HG02840 (cell line): Measurements from ENCODE around the gene NOS2.
"Not testable (repeated sequence)": the region's sequence is repeated elsewhere in the genome, so short reads cannot be mapped to it uniquely, and the experiment has no call there.

Experiments used
- ATAC-seq: cut with Tn5 transposase; IDR thresholded peaks from one replicate; pipeline ENCODE4 v1.9.1; 2021; ENCODE audit warnings: mild to moderate bottlenecking, moderate library complexity, moderate number of reproducible peaks; ENCODE audit not compliant: unreplicated experiment, low FRiP score

NOS2 gene

DNA sequence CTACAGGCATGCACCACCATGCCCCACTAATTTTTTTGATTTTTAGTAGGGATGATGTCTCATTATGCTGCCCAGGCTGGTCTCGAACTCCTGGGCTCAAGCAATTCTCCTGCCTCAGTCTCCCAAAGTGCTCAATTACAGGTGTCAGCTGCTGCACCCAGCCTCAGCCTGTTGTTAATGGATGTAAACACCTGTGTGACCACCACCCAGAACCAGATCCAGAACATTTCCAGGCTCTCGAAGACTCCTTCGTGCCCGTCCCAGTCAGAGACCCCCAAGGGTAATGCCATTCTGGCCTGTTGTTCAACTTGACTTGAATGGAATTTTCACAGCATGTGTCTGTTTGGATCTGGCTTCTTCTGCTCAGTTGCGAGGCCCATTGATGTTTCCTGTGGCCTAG, 59.8 kb downstream of the NOS2 start:
- ATAC-seq: not testable (repeated sequence)

DNA sequence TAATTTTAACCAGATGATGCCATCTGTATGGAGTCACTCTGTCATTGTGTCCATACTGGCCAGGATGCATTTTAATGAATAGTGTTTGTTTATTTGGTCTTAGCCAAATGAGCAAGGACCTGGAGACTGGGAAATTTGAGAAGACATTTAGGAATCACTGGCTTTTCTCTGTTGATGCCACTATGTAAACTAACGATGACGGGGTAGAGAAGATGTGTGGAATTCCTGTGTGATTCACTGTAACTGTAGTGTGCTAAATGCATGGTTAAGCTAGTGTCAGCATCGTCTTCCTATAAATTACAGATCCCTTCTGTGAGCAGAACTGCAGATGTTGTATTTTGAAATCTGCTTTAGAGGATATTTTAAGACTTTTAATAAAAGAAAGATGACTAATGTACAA, 66.6 kb downstream of the NOS2 start:
- no peak for ATAC-seq

DNA sequence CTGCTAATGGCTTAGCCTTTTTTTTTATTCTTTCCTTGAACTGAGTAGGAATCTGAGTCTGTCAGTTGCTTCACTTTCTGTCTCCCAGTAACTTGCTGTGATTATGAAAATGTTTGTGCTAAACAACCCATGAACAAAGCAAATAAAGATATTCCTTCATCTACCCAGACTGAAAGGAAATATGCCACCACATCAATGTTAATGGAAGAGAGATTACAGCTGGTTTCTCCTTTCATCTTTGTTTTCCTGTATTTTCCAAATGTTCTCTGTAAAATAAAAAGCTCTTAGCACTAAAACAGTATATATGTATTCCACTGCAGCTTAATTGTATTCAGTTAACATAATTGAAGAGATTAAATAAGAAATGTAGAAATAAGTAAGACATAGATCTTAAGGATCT, 67.6 kb downstream of the NOS2 start:
- ATAC-seq: not testable (repeated sequence)

DNA sequence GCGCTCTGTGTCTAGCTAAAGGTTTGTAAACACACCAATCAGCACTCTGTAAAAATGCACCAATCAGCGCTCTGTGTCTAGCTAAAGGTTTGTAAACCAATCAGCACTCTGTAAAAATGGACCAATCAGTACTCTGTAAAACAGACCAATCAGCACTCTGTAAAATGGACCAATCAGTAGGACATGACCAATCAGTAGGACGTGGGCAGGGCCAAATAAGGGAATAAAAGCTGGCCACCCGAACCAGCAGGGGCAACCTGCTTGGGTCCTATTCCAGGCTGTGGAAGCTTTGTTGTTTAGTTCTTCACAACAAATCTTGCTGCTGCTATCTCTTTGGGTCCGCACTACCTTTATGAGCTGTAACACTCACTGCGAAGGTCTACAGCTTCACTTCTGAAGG, 74.3 kb downstream of the NOS2 start:
- not testable (repeated sequence) for ATAC-seq

DNA sequence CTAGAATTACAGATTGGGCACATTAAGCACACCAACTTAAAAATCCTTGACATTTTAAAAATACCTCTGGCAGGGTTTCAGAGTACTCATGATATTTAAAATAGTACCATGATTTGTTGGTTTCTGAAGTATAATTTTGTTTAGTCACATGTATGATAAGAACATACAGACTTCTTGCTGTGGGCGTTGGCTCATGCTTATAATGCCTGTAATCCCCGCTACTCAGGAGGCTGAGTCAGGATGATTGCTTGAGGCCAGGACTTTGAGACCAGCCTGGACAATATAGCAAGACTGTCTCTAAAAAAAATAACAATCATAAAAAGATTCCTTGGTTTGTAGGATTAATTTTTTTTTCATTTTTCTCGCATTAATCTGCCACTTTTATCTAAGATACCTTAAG, 78.5 kb downstream of the NOS2 start:
- no peak for ATAC-seq
